Medulla oblongata (tissue), 1 donor: Measurements from ENCODE around the gene SMYD3.

Experiments used
- DNase-seq: peaks from one replicate; pipeline ENCODE4 v3.0.0-alpha.2; 2015; ENCODE audit errors: extremely low spot score

SMYD3 gene

GRCh38 chr1:246515390-246516005 is 8.4 kb upstream of the SMYD3 start:
- DNase-seq = no peak

GRCh38 chr1:246513619-246514343 is 6.7 kb upstream of the SMYD3 start:
- DNase-seq = no peak

GRCh38 chr1:246513041-246513440 is 6.0 kb upstream of the SMYD3 start:
- DNase-seq = no peak

GRCh38 chr1:246512635-246513034 is 5.6 kb upstream of the SMYD3 start:
- DNase-seq = no peak

- DNase-seq = no peak
These were observed 5.2 kb upstream of the SMYD3 start for GRCh38 chr1:246512230-246512629.

GRCh38 chr1:246511203-246511602 is 4.1 kb upstream of the SMYD3 start:
- no peak for DNase-seq

GRCh38 chr1:246510147-246511030 is 3.3 kb upstream of the SMYD3 start:
- DNase-seq = no peak

- DNase-seq = no peak
These were observed 2.0 kb upstream of the SMYD3 start for GRCh38 chr1:246508897-246509688.

- DNase-seq = peak; percentile 15
These were observed 759 bp downstream of the SMYD3 start for GRCh38 chr1:246506367-246506673.

GRCh38 chr1:246503341-246503740 is 3.7 kb downstream of the SMYD3 start:
- no peak for DNase-seq

GRCh38 chr1:246497331-246497915 is 9.7 kb downstream of the SMYD3 start:
- peak; percentile 86 for DNase-seq

GRCh38 chr1:246492611-246493245 is 14.4 kb downstream of the SMYD3 start:
- peak; percentile 86 for DNase-seq

- DNase-seq = no peak
These were observed 15.5 kb downstream of the SMYD3 start for GRCh38 chr1:246491551-246492053.

GRCh38 chr1:246488674-246489073 is 18.4 kb downstream of the SMYD3 start:
- no peak for DNase-seq

- no peak for DNase-seq
These were observed 23.5 kb downstream of the SMYD3 start for GRCh38 chr1:246483569-246483933.

GRCh38 chr1:246482805-246483568 is 24.1 kb downstream of the SMYD3 start:
- no peak for DNase-seq

- DNase-seq = no peak
These were observed 28.0 kb downstream of the SMYD3 start for GRCh38 chr1:246479061-246479460.

- no peak for DNase-seq
These were observed 29.4 kb downstream of the SMYD3 start for GRCh38 chr1:246477634-246478033.

- DNase-seq = peak; percentile 14
These were observed 30.3 kb downstream of the SMYD3 start for GRCh38 chr1:246476771-246477170.

GRCh38 chr1:246471688-246472087 is 35.4 kb downstream of the SMYD3 start:
- no peak for DNase-seq
